Memory B cell (primary cell): ENCODE measurements around the gene PURA.

Experiments used
- ATAC-seq: fragments of 150-1000 bp; cut with Tn5 transposase; 2 replicates; pipeline ENCODE4 v1.10.0; 2021; ENCODE audit warnings: low read depth, mild to moderate bottlenecking, moderate library complexity
- DNase-seq, 2 donors: peaks; one replicate each; pipeline ENCODE4 v3.0.0; 2022; ENCODE audit warnings: low spot score in 2 of 2
- H3K27ac Mint-ChIP-seq: one replicate; pipeline ENCODE4 v1.8.0; 2022; ENCODE audit warnings: mild to moderate bottlenecking, moderate library complexity, mixed read lengths
- H3K27me3 Mint-ChIP-seq: one replicate; pipeline ENCODE4 v1.8.0; 2022; ENCODE audit warnings: mixed read lengths
- H3K36me3 Mint-ChIP-seq: one replicate; pipeline ENCODE4 v1.8.0; 2022; ENCODE audit warnings: mild to moderate bottlenecking, mixed read lengths
- H3K4me1 Mint-ChIP-seq: one replicate; pipeline ENCODE4 v1.8.0; 2022; ENCODE audit warnings: mixed read lengths
- H3K4me3 Mint-ChIP-seq: one replicate; pipeline ENCODE4 v1.8.0; 2022; ENCODE audit warnings: mild to moderate bottlenecking, moderate library complexity, mixed read lengths
- H3K9me3 Mint-ChIP-seq: one replicate; pipeline ENCODE4 v1.8.0; 2022; ENCODE audit warnings: mixed read lengths

The PURA gene

DNA sequence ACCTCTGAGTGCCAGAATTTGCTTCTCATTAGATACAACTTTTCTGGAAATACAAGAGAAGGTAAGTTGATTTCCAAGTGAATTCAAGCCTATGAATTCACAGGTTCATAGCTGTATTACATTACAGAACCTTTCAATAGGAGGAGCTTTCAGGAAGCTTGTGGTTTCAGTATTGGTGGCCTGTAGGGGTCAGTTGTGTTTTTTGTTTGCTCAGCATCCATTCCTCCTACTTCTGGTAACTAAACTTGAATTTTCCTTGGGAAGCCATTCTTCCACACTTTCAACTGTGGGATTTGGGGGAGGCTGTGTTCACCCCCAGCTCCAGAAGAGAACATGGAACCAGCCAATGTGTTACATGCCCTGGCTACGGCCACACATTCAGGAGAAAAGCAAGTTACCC lies 55.5 kb downstream of the PURA start:
- no peaks in the 10 kb centered on the region for H3K27me3 Mint-ChIP-seq
- DNase-seq (no peak), ATAC-seq (no peak)
- H3K36me3 Mint-ChIP-seq: peaks cover 11% of the 10 kb centered on the region
- H3K27ac Mint-ChIP-seq: no peak overlapping the region
- H3K4me3 Mint-ChIP-seq: no peak overlapping the region
- H3K4me1 Mint-ChIP-seq: peaks cover 3% of the 10 kb centered on the region
- H3K9me3 Mint-ChIP-seq: no peaks in the 10 kb centered on the region

DNA sequence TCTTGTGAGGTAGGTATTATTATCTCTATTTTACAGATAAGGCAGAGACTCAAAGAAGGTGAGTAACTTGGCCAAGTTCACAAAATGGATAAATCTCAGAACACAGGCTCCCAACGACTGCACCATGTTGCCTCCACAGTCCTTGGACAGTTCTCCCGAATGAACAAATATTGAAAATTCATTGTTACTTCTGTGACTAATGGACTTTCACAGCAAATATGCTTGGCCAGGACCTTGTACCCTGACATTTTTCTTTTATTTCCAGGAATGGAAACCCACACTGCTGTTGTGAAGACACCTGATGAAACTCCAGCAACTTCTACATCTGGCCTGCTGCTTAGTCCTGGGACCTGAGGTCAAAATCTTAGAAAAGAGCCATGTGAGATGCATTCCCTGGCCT lies 58.6 kb downstream of the PURA start:
- DNase-seq (no peak), ATAC-seq (no peak)
- Mint-ChIP-seq H3K27me3 (no peaks in the 10 kb centered on the region), H3K4me3 (no peak overlapping the region), H3K4me1 (peaks cover 12% of the 10 kb centered on the region), H3K27ac (no peak overlapping the region), H3K36me3 (peaks cover 4% of the 10 kb centered on the region), H3K9me3 (no peaks in the 10 kb centered on the region)

DNA sequence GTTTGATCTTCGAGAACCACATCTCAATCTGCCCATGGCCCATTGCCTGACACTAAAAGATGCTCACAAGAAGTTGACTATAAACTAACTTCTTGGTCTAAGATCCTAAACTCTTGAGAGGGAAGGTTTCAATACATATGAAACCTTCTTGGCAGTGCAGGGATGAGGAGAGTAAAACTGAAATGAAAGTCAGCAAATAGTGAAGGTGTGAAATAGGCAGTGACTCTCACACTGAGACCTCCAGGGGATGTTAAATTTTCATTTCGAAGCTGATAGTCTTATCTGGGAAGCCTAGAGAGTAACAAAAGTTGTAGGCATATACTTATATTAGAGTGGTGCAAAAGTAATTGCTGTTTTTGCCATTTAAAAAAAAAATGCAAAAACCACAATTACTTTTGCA lies 60.1 kb downstream of the PURA start:
- Mint-ChIP-seq H3K27ac (peak overlapping the region; percentile 93), H3K27me3 (no peaks in the 10 kb centered on the region), H3K9me3 (no peaks in the 10 kb centered on the region), H3K36me3 (peaks cover 4% of the 10 kb centered on the region), H3K4me1 (peaks cover 12% of the 10 kb centered on the region), H3K4me3 (peak overlapping the region; percentile 67)
- DNase-seq (no peak), ATAC-seq (no peak)

DNA sequence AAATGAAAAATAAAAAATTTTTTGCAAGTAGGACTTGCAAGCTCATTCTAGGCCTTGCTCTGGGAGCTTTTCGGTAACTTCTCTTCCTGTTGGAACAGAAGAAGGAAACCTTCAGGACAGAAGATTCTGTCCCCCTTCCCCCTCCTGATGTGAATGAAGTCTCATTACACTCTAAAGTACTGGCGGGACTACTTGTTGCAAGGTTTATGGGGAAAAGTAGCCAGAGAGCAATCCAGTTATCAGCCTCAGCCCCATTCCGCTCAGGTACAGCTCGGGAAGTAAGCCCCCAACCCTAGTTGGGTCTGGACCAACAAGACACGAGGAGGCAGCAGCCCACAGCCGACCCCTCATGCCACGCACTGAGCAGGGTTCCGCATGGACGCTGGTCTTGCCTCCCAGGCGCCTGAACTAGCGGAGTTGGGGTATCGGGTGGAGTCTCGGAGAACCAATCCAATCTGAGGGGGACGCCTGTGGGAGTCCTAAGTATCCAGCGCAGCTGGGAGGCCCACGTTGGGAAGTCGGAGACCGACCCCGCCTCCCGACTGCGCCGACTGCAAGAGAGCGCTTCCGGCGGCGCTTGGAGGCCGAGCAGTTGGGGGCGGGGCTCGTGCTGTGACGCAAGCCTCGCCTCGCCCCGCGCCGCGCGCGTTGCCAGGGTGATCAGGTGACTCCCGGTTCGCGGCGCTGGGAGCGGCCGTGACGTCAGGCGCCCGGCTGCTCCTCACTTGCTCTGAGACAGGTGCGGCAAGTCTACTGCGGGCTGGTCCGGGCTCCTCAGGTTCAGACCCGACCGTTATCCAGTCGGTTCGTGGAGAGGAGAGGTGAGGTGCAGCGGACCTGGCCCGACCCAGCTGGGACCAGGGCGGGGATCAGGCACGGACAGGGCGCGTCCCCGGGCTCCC lies 60.8 kb downstream of the PURA start, which contains the start of gene CYSTM1:
CYSTM1 (plus strand) TSS at position 724 of the 902 bp plus-strand sequence. CDS start 19,278 bp downstream, outside the sequence.
- peaks cover 4% of the 10 kb centered on the region for H3K36me3 Mint-ChIP-seq
- peak within 1 kb of the TSS; percentile 96 for H3K4me3 Mint-ChIP-seq
- no peaks in the 10 kb centered on the region for H3K27me3 Mint-ChIP-seq
- H3K27ac Mint-ChIP-seq: peak within 1 kb of the TSS; percentile 93
- ATAC-seq (peak; percentile 89), DNase-seq (peak; percentile 95 to 97)
- H3K9me3 Mint-ChIP-seq: no peaks in the 10 kb centered on the region
- H3K4me1 Mint-ChIP-seq: peaks cover 12% of the 10 kb centered on the region
